CD8-positive, alpha-beta memory T cell (primary cell): ENCODE data around the gene HDLBP. TPM values are rescaled to one million over a fixed set of nuclear protein-coding genes. Genes with fewer than 3 reads are reported as not detected.
A peak's percentile ranks its signal among the peaks of the same experiment; 100 is the strongest.

Experiments used
- CTCF ChIA-PET: fragments of 350-600 bp; sonication (Branson Sonifier 250); formaldehyde crosslinking; loops from one replicate; lab custom pipeline; 2021; ENCODE audit warnings: antibody characterized with exemption; lab: Charles Lee
- POLR2A ChIA-PET: fragments of 350-600 bp; sonication (Branson Sonifier 250); formaldehyde crosslinking; loops from one replicate; lab custom pipeline; 2021; ENCODE audit warnings: antibody characterized with exemption; lab: Charles Lee
- DNase-seq, 5 donors: peaks; one replicate each; pipeline versions ENCODE4 v3.0.0 to v3.0.0-alpha.2; 2020 to 2022; ENCODE audit warnings: mixed read lengths in 1 of 5
- H3K27ac ChIP-seq: one replicate; pipeline ENCODE4 v1.7.0; 2013; ENCODE audit warnings: low read depth, mild to moderate bottlenecking, low read length, moderate library complexity
- H3K27me3 ChIP-seq: 2 replicates; pipeline ENCODE4 v1.7.0; 2013; ENCODE audit warnings: low read length, mild to moderate bottlenecking; ENCODE audit not compliant: insufficient read depth, poor library complexity, severe bottlenecking
- H3K36me3 ChIP-seq: 2 replicates; pipeline ENCODE4 v1.7.0; 2013; ENCODE audit warnings: mild to moderate bottlenecking, low read length, moderate library complexity; ENCODE audit not compliant: insufficient read depth
- H3K4me1 ChIP-seq: 2 replicates; pipeline ENCODE4 v1.7.0; 2013; ENCODE audit warnings: mild to moderate bottlenecking, low read length, moderate library complexity; ENCODE audit not compliant: insufficient read depth
- H3K4me3 ChIP-seq: 2 replicates; pipeline ENCODE4 v1.7.0; 2013; ENCODE audit warnings: mild to moderate bottlenecking, low read length
- H3K9me3 ChIP-seq: 2 replicates; pipeline ENCODE4 v1.7.0; 2013; ENCODE audit warnings: mild to moderate bottlenecking, low read length
- H3K27ac Mint-ChIP-seq, 8 donors: one replicate each; pipeline ENCODE4 v1.8.0; 2020 to 2021; ENCODE audit warnings: mixed read lengths in 8 of 8, mild to moderate bottlenecking in 6 of 8, inconsistent platforms in 3 of 8, moderate library complexity in 3 of 8
- H3K27me3 Mint-ChIP-seq, 2 donors: one replicate each; pipeline ENCODE4 v1.8.0; 2020 to 2021; ENCODE audit warnings: mixed read lengths in 2 of 2, mild to moderate bottlenecking in 1 of 2, moderate library complexity in 1 of 2
- H3K36me3 Mint-ChIP-seq, 3 donors: one replicate each; pipeline ENCODE4 v1.8.0; 2020 to 2021; ENCODE audit warnings: mixed read lengths in 3 of 3, inconsistent platforms in 1 of 3, mild to moderate bottlenecking in 1 of 3
- H3K4me1 Mint-ChIP-seq, 3 donors: one replicate each; pipeline ENCODE4 v1.8.0; 2020 to 2021; ENCODE audit warnings: mixed read lengths in 3 of 3, inconsistent platforms in 1 of 3, mild to moderate bottlenecking in 1 of 3
- H3K4me3 Mint-ChIP-seq, 7 donors: one replicate each; pipeline ENCODE4 v1.8.0; 2020 to 2021; ENCODE audit warnings: mixed read lengths in 7 of 7, mild to moderate bottlenecking in 6 of 7, moderate library complexity in 4 of 7, inconsistent platforms in 2 of 7
- H3K9me3 Mint-ChIP-seq, 5 donors: one replicate each; pipeline ENCODE4 v1.8.0; 2020 to 2022; ENCODE audit warnings: mixed read lengths in 5 of 5, mild to moderate bottlenecking in 3 of 5, moderate library complexity in 2 of 5, inconsistent platforms in 1 of 5
- polyA plus RNA-seq: library from polyadenylated mRNA; unstranded; fragments of 300-500 nt; fragmentation: Illumina TruSeq; gene quantifications from one replicate; pipeline ENCODE4 v1.2.3, GENCODE V29; 2021
- total RNA-seq, 2 experiments: library from RNA; stranded (reverse); gene quantifications; one replicate each; pipeline ENCODE4 v1.2.3, GENCODE V29; 2021

The HDLBP gene
- total and polyA plus RNA-seq, 3 experiments from 2014 or later = 70.0 to 313 (median 307) TPM

DNA sequence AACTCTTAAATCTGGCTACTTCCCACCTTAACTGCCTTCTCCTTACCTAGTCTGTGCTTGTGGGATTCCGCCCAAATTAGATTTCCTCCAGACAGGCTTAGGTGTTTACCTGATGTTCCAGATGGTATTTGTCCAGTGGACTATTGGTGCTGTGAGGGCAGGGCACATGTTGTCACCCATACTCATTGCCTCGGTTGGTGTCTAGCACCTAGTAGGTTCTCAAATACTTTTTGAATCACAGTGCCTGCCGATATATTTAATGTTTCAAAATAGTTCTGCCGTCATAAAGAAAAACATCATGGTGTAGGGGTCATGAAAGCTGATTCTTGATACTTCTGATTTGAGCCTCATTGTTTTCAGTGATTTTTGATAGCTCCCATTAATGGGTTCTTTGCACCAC lies 1.4 kb upstream of the HDLBP start:
- Histone ChIP-seq H3K27ac (peak overlapping the region; percentile 90), H3K27me3 (no peaks in the 10 kb centered on the region), H3K4me1 (peaks cover 62% of the 10 kb centered on the region), H3K36me3 (no peaks in the 10 kb centered on the region), H3K4me3 (peak overlapping the region; percentile 86), H3K9me3 (no peaks in the 10 kb centered on the region)
- no peaks in the 10 kb centered on the region for H3K9me3 Mint-ChIP-seq
- peaks cover 0 to 51% (median 2%) of the 10 kb centered on the region in 3 donors for H3K36me3 Mint-ChIP-seq
- ChIA-PET POLR2A (interaction anchor here (0.7 to 1.5 kb wide), 4 partner anchors 11 to 215 kb away, joined by 3 to 4 read pairs (median 3); partner anchors contain the start of gene MTERF4), CTCF (interaction anchor here (1.1 to 1.4 kb wide), 2 partner anchors 16 to 42 kb away, joined by 3 read pairs; no protein-coding TSS in a partner anchor)
- H3K4me1 Mint-ChIP-seq = peaks cover 65 to 83% (median 73%) of the 10 kb centered on the region in 3 donors
- DNase-seq = no peak
- peaks cover 0 to 2% of the 10 kb centered on the region in 2 donors for H3K27me3 Mint-ChIP-seq
- H3K27ac Mint-ChIP-seq = peak overlapping the region; percentile 92 to 100 (median 99)
- H3K4me3 Mint-ChIP-seq = peak overlapping the region; percentile 89 to 99 (median 98)

DNA sequence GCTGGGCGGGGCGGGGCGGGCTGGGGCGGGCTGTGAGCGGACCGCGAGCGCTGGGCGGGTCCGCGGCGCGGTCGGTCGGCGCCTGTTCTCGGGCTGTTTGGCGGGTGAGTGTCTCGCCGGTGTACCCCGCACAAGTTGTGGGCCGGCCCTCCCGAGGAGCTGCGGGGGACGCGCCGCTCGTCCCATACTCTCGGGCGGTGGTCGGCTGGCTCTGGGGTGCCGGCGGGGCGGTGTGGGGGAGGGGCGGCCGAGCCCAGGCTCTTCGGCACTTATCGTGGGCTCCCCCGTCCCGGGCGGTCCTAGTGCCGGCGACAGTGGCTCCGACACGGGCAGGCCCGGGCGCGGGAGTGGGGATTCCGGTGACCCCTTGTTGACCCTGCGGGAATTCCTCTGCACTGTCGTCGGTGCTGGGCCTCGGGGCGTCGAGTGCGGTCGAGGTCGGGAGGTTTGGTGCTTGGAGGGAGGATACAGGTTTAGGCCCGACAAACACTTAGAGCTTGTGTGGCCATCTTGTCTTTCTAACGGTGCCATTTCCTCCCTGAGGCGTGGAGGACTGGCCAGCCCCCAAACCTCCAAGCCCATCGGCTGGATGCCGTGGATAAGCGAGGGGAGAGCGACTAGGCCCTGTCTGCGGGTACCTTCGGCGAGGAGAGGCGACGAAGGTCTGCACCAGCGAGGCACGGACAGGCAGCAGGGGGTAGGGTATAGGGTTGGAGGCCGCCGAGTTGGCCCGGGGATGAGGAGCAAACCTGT lies 583 bp upstream of the HDLBP start, which contains the start of gene SEPTIN2:
SEPTIN2 (plus strand) TSS at position 47 of the 753 bp plus-strand sequence. CDS start 8,308 bp downstream, outside the sequence.
- peaks cover 60% of the 10 kb centered on the region for H3K4me1 ChIP-seq
- Mint-ChIP-seq H3K27me3 (peaks cover 0 to 2% of the 10 kb centered on the region in 2 donors), H3K4me3 (peak within 1 kb of the TSS; percentile 89 to 99 (median 98)), H3K27ac (peak within 1 kb of the TSS; percentile 92 to 100 (median 99)), H3K9me3 (no peaks in the 10 kb centered on the region), H3K36me3 (peaks cover 0 to 47% (median 1%) of the 10 kb centered on the region in 3 donors), H3K4me1 (peaks cover 63 to 83% (median 73%) of the 10 kb centered on the region in 3 donors)
- ChIA-PET POLR2A (interaction anchor here (0.7 to 2.1 kb wide), 10 partner anchors 10 to 386 kb away, joined by 3 to 8 read pairs (median 3); partner anchors contain the start of genes ATG4B, ING5, MTERF4 and PASK), CTCF (interaction anchor here (1.4 to 2.1 kb wide), 2 partner anchors 8 to 43 kb away, joined by 3 to 8 read pairs; no protein-coding TSS in a partner anchor)
- H3K36me3 ChIP-seq = no peaks in the 10 kb centered on the region
- no peaks in the 10 kb centered on the region for H3K27me3 ChIP-seq
- H3K9me3 ChIP-seq = no peaks in the 10 kb centered on the region
- DNase-seq = peak in 4 of 5 donors; percentile 72 to 89 (median 80)
- H3K4me3 ChIP-seq = peak within 1 kb of the TSS; percentile 89
- H3K27ac ChIP-seq = peak within 1 kb of the TSS; percentile 90

DNA sequence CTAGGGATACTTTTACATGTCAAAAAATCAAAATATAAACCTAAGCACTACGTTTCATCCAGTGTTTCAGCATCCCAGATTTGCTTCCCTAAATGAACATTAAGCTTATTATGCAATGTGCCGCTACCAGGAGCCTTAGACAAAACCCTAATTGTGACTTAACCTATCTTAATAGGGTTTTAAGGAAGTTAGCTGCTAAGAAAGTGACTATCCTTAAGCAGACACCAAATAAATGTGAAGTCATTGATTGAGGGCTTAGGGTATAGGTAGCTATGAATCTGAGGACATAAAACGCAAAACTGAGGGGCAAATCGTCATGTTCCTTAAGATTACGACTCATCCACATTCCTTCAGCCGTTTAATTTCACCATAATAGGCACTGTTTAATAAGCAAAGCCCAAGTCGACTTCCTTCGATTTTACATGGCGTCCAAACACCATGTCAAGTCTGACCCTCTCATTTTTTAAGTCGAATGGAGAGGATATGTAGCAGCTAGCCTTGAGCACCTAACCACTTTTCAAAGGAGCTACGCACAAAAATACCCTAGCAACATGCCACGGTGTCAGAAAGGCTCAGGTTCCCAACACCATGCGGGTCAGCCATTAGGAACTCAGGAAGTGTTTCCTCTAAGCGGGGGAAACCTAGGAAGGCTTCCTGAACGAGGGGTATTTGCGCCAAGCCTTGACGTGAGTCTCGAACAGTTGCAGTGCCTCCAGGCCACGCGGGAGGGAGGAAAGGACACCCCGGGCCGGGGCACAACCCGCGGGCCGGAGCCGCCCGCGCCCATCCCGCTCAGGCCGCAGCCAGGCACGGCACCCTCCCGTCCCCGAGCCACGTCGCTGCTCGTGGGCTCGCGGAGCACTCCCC lies 1.0 kb downstream of the HDLBP start:
- H3K4me3 ChIP-seq = peak overlapping the region; percentile 89
- H3K27me3 ChIP-seq = no peaks in the 10 kb centered on the region
- Mint-ChIP-seq H3K36me3 (peaks cover 0 to 36% (median 0%) of the 10 kb centered on the region in 3 donors), H3K27me3 (peaks cover 0 to 2% of the 10 kb centered on the region in 2 donors), H3K4me1 (peaks cover 63 to 83% (median 74%) of the 10 kb centered on the region in 3 donors), H3K4me3 (peak overlapping the region; percentile 89 to 99 (median 98)), H3K9me3 (no peaks in the 10 kb centered on the region), H3K27ac (peak overlapping the region; percentile 86 to 99 (median 96))
- POLR2A ChIA-PET = interaction anchor here (0.6 to 2.1 kb wide), 8 partner anchors 16 to 749 kb away, joined by 3 to 8 read pairs (median 4); partner anchors contain the start of genes ATG4B, ING5 and THAP4
- H3K36me3 ChIP-seq = no peaks in the 10 kb centered on the region
- CTCF ChIA-PET = interaction anchor here (0.8 to 2.1 kb wide), 6 partner anchors 9 to 165 kb away, joined by 3 to 8 read pairs (median 4); partner anchors contain the start of gene PASK
- H3K27ac ChIP-seq = peak overlapping the region; percentile 90
- no peak for DNase-seq
- H3K4me1 ChIP-seq = peaks cover 65% of the 10 kb centered on the region
- no peaks in the 10 kb centered on the region for H3K9me3 ChIP-seq

DNA sequence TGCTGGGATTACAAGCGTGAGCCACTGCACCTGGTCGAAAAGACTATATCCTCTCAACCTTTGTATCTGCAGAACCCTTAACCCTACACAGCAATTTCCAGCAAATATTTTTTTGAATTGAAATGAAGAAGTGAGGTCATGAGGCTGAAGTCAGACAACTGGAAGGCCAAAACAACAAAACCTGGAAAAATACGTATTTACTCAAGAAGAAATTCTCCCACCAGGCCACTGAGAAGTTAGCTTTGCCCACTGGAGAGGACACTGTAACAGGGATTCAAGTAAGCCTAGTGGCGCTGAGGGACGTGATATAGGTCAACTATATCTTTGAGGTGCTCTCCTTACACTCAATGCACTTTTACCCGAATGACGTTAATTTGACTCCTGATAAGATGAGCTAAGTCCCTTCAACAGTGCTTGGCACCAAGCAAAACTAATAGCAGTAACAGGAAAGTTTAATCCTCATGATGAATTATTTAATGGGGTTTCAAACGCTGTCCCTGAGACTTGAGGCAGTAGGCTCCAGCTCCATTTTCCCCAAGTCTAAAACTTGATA lies 1.9 kb downstream of the HDLBP start:
- POLR2A ChIA-PET = interaction anchor here (0.6 to 2.1 kb wide), 3 partner anchors 37 to 324 kb away, joined by 3 to 8 read pairs (median 5); partner anchors contain the start of genes ATG4B and THAP4
- Histone ChIP-seq H3K36me3 (no peaks in the 10 kb centered on the region), H3K9me3 (no peaks in the 10 kb centered on the region), H3K4me1 (peaks cover 65% of the 10 kb centered on the region), H3K27me3 (no peaks in the 10 kb centered on the region), H3K27ac (no peak overlapping the region), H3K4me3 (no peak overlapping the region)
- Mint-ChIP-seq H3K27ac (peak overlapping the region; percentile 53 to 99 (median 94)), H3K4me3 (peak overlapping the region; percentile 65 to 99 (median 97)), H3K27me3 (peaks cover 0 to 2% of the 10 kb centered on the region in 2 donors), H3K36me3 (peaks cover 0 to 35% (median 2%) of the 10 kb centered on the region in 3 donors), H3K9me3 (no peaks in the 10 kb centered on the region), H3K4me1 (peaks cover 65 to 83% (median 75%) of the 10 kb centered on the region in 3 donors)
- DNase-seq = no peak
- CTCF ChIA-PET = interaction anchor here (0.8 to 1.4 kb wide), 5 partner anchors 8 to 164 kb away, joined by 3 to 6 read pairs (median 3); partner anchors contain the start of gene PASK

DNA sequence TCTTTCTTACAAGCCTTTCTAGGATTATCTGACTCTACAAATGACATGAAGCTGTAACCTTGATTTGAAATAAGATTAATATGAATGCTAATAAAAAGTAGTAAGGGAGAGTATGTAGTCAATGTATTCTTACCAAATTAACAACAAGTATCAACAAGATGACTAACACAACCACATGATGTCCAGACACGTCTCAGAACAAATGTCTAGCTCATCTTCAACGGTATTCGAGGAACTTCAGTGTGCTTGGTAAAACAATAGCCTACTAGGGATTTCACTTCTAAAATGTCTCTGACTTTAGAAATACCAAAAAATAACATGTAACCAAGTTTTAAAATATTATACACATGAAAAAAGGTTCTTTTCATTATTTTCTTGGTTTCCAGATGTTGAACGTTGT lies 3.4 kb downstream of the HDLBP start:
- peaks cover 50% of the 10 kb centered on the region for H3K4me1 ChIP-seq
- H3K4me1 Mint-ChIP-seq = peaks cover 62 to 83% (median 75%) of the 10 kb centered on the region in 3 donors
- peak overlapping the region in 6 of 8 donors; percentile 8 to 92 (median 44) for H3K27ac Mint-ChIP-seq
- no peak overlapping the region for H3K27ac ChIP-seq
- no peaks in the 10 kb centered on the region for H3K9me3 Mint-ChIP-seq
- H3K4me3 ChIP-seq = no peak overlapping the region
- no peaks in the 10 kb centered on the region for H3K27me3 ChIP-seq
- H3K27me3 Mint-ChIP-seq = peaks cover 0 to 2% of the 10 kb centered on the region in 2 donors
- H3K4me3 Mint-ChIP-seq = peak overlapping the region in 2 of 7 donors; percentile 1 to 76
- DNase-seq = no peak
- ChIA-PET CTCF (interaction anchor here (0.8 to 1.0 kb wide), 2 partner anchors 13 to 36 kb away, joined by 3 read pairs; no protein-coding TSS in a partner anchor), POLR2A (no interaction called here)
- H3K36me3 ChIP-seq = no peaks in the 10 kb centered on the region
- no peaks in the 10 kb centered on the region for H3K9me3 ChIP-seq
- H3K36me3 Mint-ChIP-seq = peaks cover 0 to 24% (median 2%) of the 10 kb centered on the region in 3 donors

DNA sequence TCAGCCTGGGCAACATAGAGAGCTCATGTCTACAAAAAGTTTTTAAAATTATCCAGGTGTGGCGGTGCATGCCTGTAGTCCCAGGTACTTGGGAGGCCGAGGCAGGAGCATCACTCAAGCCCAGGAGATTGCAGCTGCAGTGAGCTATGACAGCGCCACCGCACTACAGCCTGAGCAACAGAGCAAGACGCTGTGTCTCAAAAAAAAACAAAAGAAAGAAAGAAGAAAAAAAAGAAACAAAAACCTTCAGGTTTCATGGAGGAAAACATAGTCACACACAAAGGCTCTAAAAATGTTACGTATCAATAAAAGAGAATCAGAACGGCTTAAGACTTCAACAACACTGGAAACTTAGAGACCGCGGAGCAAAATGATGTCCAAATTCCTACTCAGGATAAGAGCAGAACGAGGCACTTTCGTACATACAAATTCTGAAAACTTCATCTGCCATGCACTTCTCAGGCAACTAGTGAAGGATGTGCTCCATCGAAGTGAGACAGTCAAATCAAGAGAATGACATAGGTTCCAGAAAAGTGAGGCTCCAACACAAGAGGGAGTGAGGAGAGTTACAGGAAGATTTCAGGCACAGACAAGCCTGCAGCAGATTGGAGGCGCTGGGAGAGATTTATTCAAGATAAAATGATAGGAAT lies 4.4 kb downstream of the HDLBP start:
- ChIA-PET POLR2A (no interaction called here), CTCF (no interaction called here)
- peaks cover 0 to 14% (median 2%) of the 10 kb centered on the region in 3 donors for H3K36me3 Mint-ChIP-seq
- Histone ChIP-seq H3K4me1 (peaks cover 45% of the 10 kb centered on the region), H3K4me3 (no peak overlapping the region), H3K9me3 (no peaks in the 10 kb centered on the region), H3K27ac (no peak overlapping the region), H3K27me3 (no peaks in the 10 kb centered on the region), H3K36me3 (no peaks in the 10 kb centered on the region)
- H3K27ac Mint-ChIP-seq = peak overlapping the region in 7 of 8 donors; percentile 24 to 100 (median 61)
- peaks cover 55 to 80% (median 71%) of the 10 kb centered on the region in 3 donors for H3K4me1 Mint-ChIP-seq
- no peaks in the 10 kb centered on the region for H3K9me3 Mint-ChIP-seq
- H3K4me3 Mint-ChIP-seq = peak overlapping the region in 2 of 7 donors; percentile 44 to 76
- no peak for DNase-seq
- H3K27me3 Mint-ChIP-seq = peaks cover 0 to 2% of the 10 kb centered on the region in 2 donors
